Right lobe of liver (tissue), 4 donors: ENCODE data around the gene RAB11FIP3.

Source experiments
- POLR2A ChIP-seq: fragments of 450-650 bp; IDR thresholded peaks from one replicate; pipeline ENCODE4 v1.6.1; 2017; ENCODE audit warnings: antibody characterized with exemption, mild to moderate bottlenecking
- TF ChIP-seq, protein P1 (sequence below), 4 donors: fragments of 200-600 bp in 3 of 4; fragments of 450-650 bp in 1 of 4; IDR thresholded peaks; one replicate each; pipeline versions ENCODE4 v1.5.1 to v1.8.0; 2016 to 2022; ENCODE audit warnings: antibody characterized with exemption in 4 of 4, mild to moderate bottlenecking in 2 of 4
- donor health status: DM: no; HTN: no; CAD: no.
- donor health status: DM: no; HTN: no; CAD: no.
- donor health status: DM: no; HTN: yes; CAD: no.

- TF ChIP-seq POLR2A: no peak
- TF ChIP-seq, protein P1, sequence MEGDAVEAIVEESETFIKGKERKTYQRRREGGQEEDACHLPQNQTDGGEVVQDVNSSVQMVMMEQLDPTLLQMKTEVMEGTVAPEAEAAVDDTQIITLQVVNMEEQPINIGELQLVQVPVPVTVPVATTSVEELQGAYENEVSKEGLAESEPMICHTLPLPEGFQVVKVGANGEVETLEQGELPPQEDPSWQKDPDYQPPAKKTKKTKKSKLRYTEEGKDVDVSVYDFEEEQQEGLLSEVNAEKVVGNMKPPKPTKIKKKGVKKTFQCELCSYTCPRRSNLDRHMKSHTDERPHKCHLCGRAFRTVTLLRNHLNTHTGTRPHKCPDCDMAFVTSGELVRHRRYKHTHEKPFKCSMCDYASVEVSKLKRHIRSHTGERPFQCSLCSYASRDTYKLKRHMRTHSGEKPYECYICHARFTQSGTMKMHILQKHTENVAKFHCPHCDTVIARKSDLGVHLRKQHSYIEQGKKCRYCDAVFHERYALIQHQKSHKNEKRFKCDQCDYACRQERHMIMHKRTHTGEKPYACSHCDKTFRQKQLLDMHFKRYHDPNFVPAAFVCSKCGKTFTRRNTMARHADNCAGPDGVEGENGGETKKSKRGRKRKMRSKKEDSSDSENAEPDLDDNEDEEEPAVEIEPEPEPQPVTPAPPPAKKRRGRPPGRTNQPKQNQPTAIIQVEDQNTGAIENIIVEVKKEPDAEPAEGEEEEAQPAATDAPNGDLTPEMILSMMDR (IDR thresholded peaks at IDR 0.05): no peak
Observed at GRCh38 chr16:378821-379182, 46.6 kb upstream of the RAB11FIP3 start.
